A549 (cell line): ENCODE results near the gene PIK3R1. TPM values are rescaled to one million over a fixed set of nuclear protein-coding genes. Genes with fewer than 3 reads are reported as not detected.

Experiments used
- ATAC-seq, 2 experiments: fragments of 200-7000 bp in 1 of 2; fragments of >200 bp in 1 of 2; cut with Nextera tagmentation in 1 of 2; cut with Tn5 transposase in 1 of 2; 3 replicates each; pipeline versions ENCODE4 v1.8.0 to v1.9.1; 2018 to 2020; ENCODE audit warnings: mild to moderate bottlenecking in 1 of 2, moderate library complexity in 1 of 2
- CTCF ChIA-PET: fragments of 300-600 bp; sonication (Branson Sonifier 250); formaldehyde crosslinking; extraction: SDS; loops from one replicate; lab custom pipeline; 2021; ENCODE audit warnings: antibody characterized with exemption, inconsistent platforms; lab: Yijun Ruan, JAX
- POLR2A ChIA-PET: fragments of 350-600 bp; formaldehyde crosslinking; extraction: SDS; loops from one replicate; lab custom pipeline; 2021; ENCODE audit warnings: antibody characterized with exemption, inconsistent platforms; lab: Yijun Ruan, JAX
- DNase-seq, 2 experiments: peaks; one replicate each; pipeline versions ENCODE4 v3.0.0 to v3.0.0-alpha.2; 2011 to 2016; ENCODE audit warnings: low read depth in 1 of 2, low spot score in 1 of 2
- FAIRE-seq: peaks from 2 replicates; lab custom pipeline; 2011; peaks lifted over from hg19 to GRCh38; lab: Jason Lieb, UNC
- H3K27ac ChIP-seq, 2 experiments: fragments of >200 bp; sonication (Bioruptor Twin); formaldehyde crosslinking; 3 replicates each; pipeline ENCODE4 v1.5.1; 2016 to 2017
- H3K4me1 ChIP-seq: fragments of >200 bp; sonication (Bioruptor Twin); formaldehyde crosslinking; 3 replicates; pipeline ENCODE4 v1.6.1; 2016
- H3K4me2 ChIP-seq: fragments of >200 bp; sonication (Bioruptor Twin); formaldehyde crosslinking; 3 replicates; pipeline ENCODE4 v1.6.1; 2016
- H3K4me3 ChIP-seq: fragments of >200 bp; sonication (Bioruptor Twin); formaldehyde crosslinking; 3 replicates; pipeline ENCODE4 v1.5.1; 2016
- H3K9me3 ChIP-seq: fragments of >200 bp; sonication (Bioruptor Twin); formaldehyde crosslinking; 3 replicates; pipeline ENCODE4 v1.6.1; 2016
- CBX8 ChIP-seq: fragments of 200-600 bp; sonication (generic); IDR thresholded peaks from 2 replicates; pipeline ENCODE4 v1.6.1; 2016
- CHD2 ChIP-seq: fragments of 150-350 bp; IDR thresholded peaks from 2 replicates; pipeline ENCODE4 v1.6.1; 2014; ENCODE audit warnings: low read length; ENCODE audit not compliant: partially characterized antibody
- EHF ChIP-seq: fragments of 250-450 bp; sonication (Bioruptor Pico); IDR thresholded peaks from 2 replicates; pipeline ENCODE4 v1.5.0; 2020; ENCODE audit warnings: mild to moderate bottlenecking
- EHMT2 ChIP-seq: fragments of 200-600 bp; sonication (generic); IDR thresholded peaks from 2 replicates; pipeline ENCODE4 v1.6.1; 2016; ENCODE audit warnings: antibody characterized with exemption, low read depth, mild to moderate bottlenecking, moderate library complexity
- EP300 ChIP-seq, 2 experiments: fragments of >200 bp; sonication (Bioruptor Twin); formaldehyde crosslinking; IDR thresholded peaks; 2 replicates in 1 of 2; 3 replicates in 1 of 2; pipeline ENCODE4 v1.6.1; 2016 to 2017
- FOSB ChIP-seq: fragments of 250-450 bp; sonication (Bioruptor Pico); IDR thresholded peaks from 2 replicates; pipeline ENCODE4 v1.5.0; 2020; ENCODE audit warnings: mild to moderate bottlenecking, moderate library complexity
- FOSL2 ChIP-seq, 2 experiments: fragments of 450-650 bp in 1 of 2; fragments of >200 bp in 1 of 2; sonication (Bioruptor Twin) in 1 of 2; formaldehyde crosslinking; IDR thresholded peaks; 2 replicates each; pipeline versions ENCODE4 v1.5.0 to v1.6.1; 2016 to 2020; ENCODE audit warnings: mild to moderate bottlenecking in 1 of 2, moderate library complexity in 1 of 2
- HEYL ChIP-seq: fragments of 250-450 bp; sonication (Bioruptor Pico); IDR thresholded peaks from 2 replicates; pipeline ENCODE4 v1.8.0; 2021; ENCODE audit warnings: mild to moderate bottlenecking, moderate library complexity
- HOXA7 ChIP-seq: fragments of 250-450 bp; sonication (Bioruptor Pico); IDR thresholded peaks from 2 replicates; pipeline ENCODE4 v1.5.0; 2020; ENCODE audit warnings: mild to moderate bottlenecking, moderate library complexity
- HOXB13 ChIP-seq: fragments of 250-450 bp; sonication (Bioruptor Pico); IDR thresholded peaks from 2 replicates; pipeline ENCODE4 v1.5.0; 2020; ENCODE audit warnings: low read depth, mild to moderate bottlenecking, moderate library complexity
- HOXB5 ChIP-seq: fragments of 250-450 bp; sonication (Bioruptor Pico); IDR thresholded peaks from 2 replicates; pipeline ENCODE4 v1.5.0; 2020; ENCODE audit warnings: mild to moderate bottlenecking, moderate library complexity
- JUNB ChIP-seq: fragments of >200 bp; sonication (Bioruptor Twin); formaldehyde crosslinking; IDR thresholded peaks from 2 replicates; pipeline ENCODE4 v1.6.1; 2016
- MAZ ChIP-seq: fragments of 150-350 bp; IDR thresholded peaks from 2 replicates; pipeline ENCODE4 v1.6.1; 2014; ENCODE audit warnings: antibody characterized with exemption, low read depth, low read length, borderline replicate concordance
- NFE2L2 ChIP-seq: fragments of 150-350 bp; conservative IDR thresholded peaks from 2 replicates; pipeline ENCODE4 v1.6.1; 2014; ENCODE audit warnings: low read length
- NPAS2 ChIP-seq: fragments of 250-450 bp; sonication (Bioruptor Pico); IDR thresholded peaks from 2 replicates; pipeline ENCODE4 v1.8.0; 2022; ENCODE audit warnings: mild to moderate bottlenecking, moderate library complexity, borderline replicate concordance
- PHF8 ChIP-seq: fragments of 200-600 bp; sonication (generic); IDR thresholded peaks from 2 replicates; pipeline ENCODE4 v1.6.1; 2016; ENCODE audit warnings: low read depth, mild to moderate bottlenecking, antibody characterized with exemption, moderate library complexity, borderline replicate concordance
- SREBF2 ChIP-seq: fragments of 450-650 bp; IDR thresholded peaks from 2 replicates; pipeline ENCODE4 v1.6.1; 2014; ENCODE audit warnings: mild to moderate bottlenecking, moderate library complexity
- WGBS: methylation state at CpG from one replicate; pipeline ENCODE4 v1.1.6; 2017; ENCODE audit errors: missing lambda C conversion rate; 5-methylcytosine and 5-hydroxymethylcytosine counted together
- polyA plus RNA-seq, 4 experiments: library from polyadenylated mRNA; depleted of rRNA in 3 of 4; stranded (reverse); fragments of >200 nt; fragmentation: RNase III in 1 of 4; extraction: RNeasy Plus Mini Kit Qiagen cat#74134 plus additional on column Dnase treatment in 1 of 4; gene quantifications; 2 replicates in 3 of 4; 3 replicates in 1 of 4; pipeline ENCODE4 v1.2.3, GENCODE V29; 2011 to 2017
- TF ChIP-seq, protein P1 (sequence below): fragments of >200 bp; sonication (Bioruptor Twin); formaldehyde crosslinking; IDR thresholded peaks from 2 replicates; pipeline ENCODE4 v1.6.1; 2016
- TF ChIP-seq, protein P2 (sequence below): fragments of 250-450 bp; sonication (Bioruptor Pico); IDR thresholded peaks from 2 replicates; pipeline ENCODE4 v1.5.0; 2020; ENCODE audit warnings: low read depth, mild to moderate bottlenecking, moderate library complexity
- TF ChIP-seq, protein P3 (sequence below): IDR thresholded peaks from 2 replicates; pipeline ENCODE4 v1.6.1; 2012; ENCODE audit warnings: low read depth, borderline replicate concordance
- TF ChIP-seq, protein P4 (sequence below): IDR thresholded peaks from 2 replicates; pipeline ENCODE4 v1.6.1; 2012
- TF ChIP-seq, protein P5 (sequence below): fragments of >200 bp; sonication (Bioruptor Twin); formaldehyde crosslinking; IDR thresholded peaks from 3 replicates; pipeline ENCODE4 v1.6.1; 2016

Gene PIK3R1
- polyA plus RNA-seq, 2 of the 4 experiments (the other 2 are of a cell fraction), result 5.5 to 5.7 TPM

DNA sequence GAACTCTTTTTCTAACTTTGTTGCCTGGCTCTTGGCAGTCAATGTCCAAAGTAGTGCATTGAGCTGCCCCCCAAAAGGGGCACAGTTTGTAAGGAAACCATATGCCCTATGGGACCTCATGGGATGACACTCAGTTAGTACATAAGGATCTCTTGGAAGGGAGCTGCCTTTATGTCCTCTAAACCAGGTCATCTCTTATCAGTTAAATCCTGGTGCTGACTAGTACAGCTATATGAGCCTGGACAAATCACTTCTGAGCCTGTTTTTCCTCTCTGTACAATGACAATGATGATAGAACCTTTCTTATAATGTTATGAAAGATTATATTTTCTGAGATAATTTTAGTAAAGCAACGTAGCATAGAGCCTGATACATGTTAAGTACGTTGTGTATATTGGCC, 44.1 kb downstream of the PIK3R1 start:
- WGBS, result 90% methylated on average over 2 of the region's 2 CpGs
- no peak for TF ChIP-seq FOSL2 (IDR thresholded peaks at IDR 0.05)
- no peak for TF ChIP-seq FOSL2 (CRISPR knock-in tag; IDR thresholded peaks at IDR 0.05)
- TF ChIP-seq, protein P1, sequence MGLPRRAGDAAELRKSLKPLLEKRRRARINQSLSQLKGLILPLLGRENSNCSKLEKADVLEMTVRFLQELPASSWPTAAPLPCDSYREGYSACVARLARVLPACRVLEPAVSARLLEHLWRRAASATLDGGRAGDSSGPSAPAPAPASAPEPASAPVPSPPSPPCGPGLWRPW, result no peak
- TF ChIP-seq, protein P2, sequence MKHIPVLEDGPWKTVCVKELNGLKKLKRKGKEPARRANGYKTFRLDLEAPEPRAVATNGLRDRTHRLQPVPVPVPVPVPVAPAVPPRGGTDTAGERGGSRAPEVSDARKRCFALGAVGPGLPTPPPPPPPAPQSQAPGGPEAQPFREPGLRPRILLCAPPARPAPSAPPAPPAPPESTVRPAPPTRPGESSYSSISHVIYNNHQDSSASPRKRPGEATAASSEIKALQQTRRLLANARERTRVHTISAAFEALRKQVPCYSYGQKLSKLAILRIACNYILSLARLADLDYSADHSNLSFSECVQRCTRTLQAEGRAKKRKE (CRISPR knock-in tag), result no peak
- TF ChIP-seq, protein P3, sequence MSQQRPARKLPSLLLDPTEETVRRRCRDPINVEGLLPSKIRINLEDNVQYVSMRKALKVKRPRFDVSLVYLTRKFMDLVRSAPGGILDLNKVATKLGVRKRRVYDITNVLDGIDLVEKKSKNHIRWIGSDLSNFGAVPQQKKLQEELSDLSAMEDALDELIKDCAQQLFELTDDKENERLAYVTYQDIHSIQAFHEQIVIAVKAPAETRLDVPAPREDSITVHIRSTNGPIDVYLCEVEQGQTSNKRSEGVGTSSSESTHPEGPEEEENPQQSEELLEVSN, result no peak
- no peak for TF ChIP-seq EHF (CRISPR knock-in tag)
- no peak for TF ChIP-seq HEYL (CRISPR knock-in tag)
- TF ChIP-seq, all 56 proteins: peak for 0
- ATAC-seq (no peak), FAIRE-seq (no peak), DNase-seq (no peak)
- Histone ChIP-seq H3K4me2 (no peak overlapping the region), H3K4me3 (no peak overlapping the region), H3K27ac (no peak overlapping the region), H3K9me3 (no peaks in the 10 kb centered on the region), H3K4me1 (peaks cover 6% of the 10 kb centered on the region; the same call in 1 of the 3 replicates)
- CTCF ChIA-PET, result interaction anchor here (2.4 kb wide), 1 partner anchor 13 kb away, joined by 5 read pairs; no protein-coding TSS in a partner anchor
- POLR2A ChIA-PET, result no interaction called here

DNA sequence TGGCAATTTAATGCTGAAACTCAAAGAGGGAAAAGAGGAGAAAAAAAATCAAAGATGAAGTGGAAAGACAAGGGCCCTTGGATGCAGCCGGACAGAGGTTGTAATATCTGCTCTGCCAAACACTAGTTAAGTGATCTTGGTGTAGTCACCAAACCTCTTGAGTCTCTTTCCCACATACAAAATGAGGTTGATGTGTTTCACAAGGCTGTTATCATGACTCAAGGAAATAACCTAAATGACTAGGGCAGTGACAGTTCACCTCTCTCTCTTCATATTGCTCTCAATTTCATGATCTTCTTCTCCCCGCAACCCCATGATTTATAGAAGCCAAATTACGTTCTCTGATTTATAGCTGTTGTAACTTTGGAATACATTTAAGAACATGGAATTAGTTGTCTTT, 44.9 kb downstream of the PIK3R1 start:
- 95% methylated on average over 3 of the region's 3 CpGs for WGBS
- ChIA-PET CTCF (no interaction called here), POLR2A (no interaction called here)
- FAIRE-seq (no peak), DNase-seq (no peak), ATAC-seq (no peak)
- Histone ChIP-seq H3K4me1 (peaks cover 6% of the 10 kb centered on the region; the same call in 1 of the 3 replicates), H3K4me2 (no peak overlapping the region), H3K27ac (no peak overlapping the region), H3K9me3 (no peaks in the 10 kb centered on the region), H3K4me3 (no peak overlapping the region)
- TF ChIP-seq, protein P2 (CRISPR knock-in tag), result no peak
- TF ChIP-seq EHF (CRISPR knock-in tag) (no peak), EHMT2 (no peak), SREBF2 (no peak), HOXB5 (CRISPR knock-in tag) (no peak), FOSL2 (IDR thresholded peaks at IDR 0.05) (no peak), FOSL2 (CRISPR knock-in tag; IDR thresholded peaks at IDR 0.05) (no peak), FOSB (no peak), CHD2 (no peak), MAZ (no peak), NFE2L2 (no peak), EP300 (IDR thresholded peaks at IDR 0.05) (no peak), NPAS2 (CRISPR knock-in tag) (no peak), HOXA7 (CRISPR knock-in tag) (no peak), CBX8 (no peak), PHF8 (no peak), JUNB (no peak), HOXB13 (CRISPR knock-in tag) (no peak)
- TF ChIP-seq, protein P4, sequence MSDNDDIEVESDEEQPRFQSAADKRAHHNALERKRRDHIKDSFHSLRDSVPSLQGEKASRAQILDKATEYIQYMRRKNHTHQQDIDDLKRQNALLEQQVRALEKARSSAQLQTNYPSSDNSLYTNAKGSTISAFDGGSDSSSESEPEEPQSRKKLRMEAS, result no peak
- TF ChIP-seq, protein P5, sequence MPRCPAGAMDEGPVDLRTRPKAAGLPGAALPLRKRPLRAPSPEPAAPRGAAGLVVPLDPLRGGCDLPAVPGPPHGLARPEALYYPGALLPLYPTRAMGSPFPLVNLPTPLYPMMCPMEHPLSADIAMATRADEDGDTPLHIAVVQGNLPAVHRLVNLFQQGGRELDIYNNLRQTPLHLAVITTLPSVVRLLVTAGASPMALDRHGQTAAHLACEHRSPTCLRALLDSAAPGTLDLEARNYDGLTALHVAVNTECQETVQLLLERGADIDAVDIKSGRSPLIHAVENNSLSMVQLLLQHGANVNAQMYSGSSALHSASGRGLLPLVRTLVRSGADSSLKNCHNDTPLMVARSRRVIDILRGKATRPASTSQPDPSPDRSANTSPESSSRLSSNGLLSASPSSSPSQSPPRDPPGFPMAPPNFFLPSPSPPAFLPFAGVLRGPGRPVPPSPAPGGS, result no peak
- TF ChIP-seq, protein P3, result no peak
